HG03575 (cell line): Measurements from ENCODE around the gene FAM83D.
A peak's percentile ranks its signal among the peaks of the same experiment; 100 is the strongest.
"Not testable (repeated sequence)": the region's sequence is repeated elsewhere in the genome, so short reads cannot be mapped to it uniquely, and the experiment has no call there.

Experiments
- ATAC-seq: cut with Tn5 transposase; IDR thresholded peaks from one replicate; pipeline ENCODE4 v1.9.1; 2021; ENCODE audit not compliant: unreplicated experiment, insufficient number of reproducible peaks, low FRiP score; ENCODE audit errors: extremely low read depth

FAM83D gene

GRCh38 chr20:38986663-38987062, 60.4 kb downstream of the FAM83D start:
- no peak for ATAC-seq

- no peak for ATAC-seq
Observed at GRCh38 chr20:38987777-38988176, 61.6 kb downstream of the FAM83D start.

GRCh38 chr20:38990728-38991127, 64.5 kb downstream of the FAM83D start:
- ATAC-seq: no peak

- no peak for ATAC-seq
Observed at GRCh38 chr20:38991814-38992704, 65.8 kb downstream of the FAM83D start.

DNA sequence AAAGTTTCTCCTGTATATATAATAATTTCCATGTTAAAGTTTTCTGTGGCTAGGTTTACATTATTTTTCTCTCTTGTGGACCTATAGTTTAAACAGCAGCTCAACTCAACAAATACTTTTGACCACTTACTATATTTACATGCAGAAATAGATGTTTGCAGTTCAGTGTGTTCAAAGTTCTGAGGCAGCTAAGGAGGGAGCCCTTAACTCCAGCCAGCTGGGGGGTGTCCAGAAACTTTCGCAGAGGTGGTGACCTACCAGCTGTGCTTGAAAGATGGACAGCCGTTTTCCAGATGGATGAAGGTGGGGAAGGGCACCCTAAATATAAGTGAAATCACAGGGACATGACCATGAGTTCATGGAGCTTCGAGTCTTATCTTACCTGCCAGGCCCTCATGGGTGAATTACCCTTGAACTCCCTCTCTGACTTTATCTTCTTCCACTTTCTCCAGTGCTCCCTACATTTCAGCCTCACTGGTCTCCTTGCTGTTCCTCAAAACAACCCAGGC, 69.4 kb downstream of the FAM83D start:
- ATAC-seq: no peak

GRCh38 chr20:38996866-38997265, 70.6 kb downstream of the FAM83D start:
- ATAC-seq: not testable (repeated sequence)

GRCh38 chr20:38997622-38998021, 71.4 kb downstream of the FAM83D start:
- ATAC-seq: peak; percentile 72

DNA sequence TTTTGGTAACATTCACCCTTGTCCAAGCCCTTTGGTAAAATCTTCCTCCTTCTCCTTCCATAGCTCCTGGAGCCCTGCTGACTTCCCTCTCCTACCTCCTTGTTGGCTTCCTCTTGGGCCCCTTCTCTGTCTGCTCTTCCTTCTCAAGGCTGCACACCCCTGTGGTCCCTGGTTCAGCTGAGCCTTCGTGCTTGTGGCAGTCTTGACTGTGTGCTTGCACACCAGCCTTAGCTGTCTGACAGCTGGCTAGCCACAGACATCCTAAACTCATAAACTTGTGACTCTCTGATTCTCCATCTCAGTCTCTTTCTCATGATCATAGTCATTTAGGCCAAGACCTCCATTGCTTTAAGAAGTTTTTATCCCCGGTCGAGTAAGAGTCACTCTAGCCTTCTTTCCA, 73.0 kb downstream of the FAM83D start:
- ATAC-seq: no peak

- ATAC-seq: no peak
Observed at GRCh38 chr20:38999965-39000910, 74.0 kb downstream of the FAM83D start.
